HCT116 (cell line): ENCODE measurements around the gene PRDM8. TPM values are rescaled to one million over a fixed set of nuclear protein-coding genes. Genes with fewer than 3 reads are reported as not detected.

Experiments
- ATAC-seq: fragments of 200-7000 bp; cut with Tn5 transposase; 2 replicates; pipeline ENCODE4 v1.9.1; 2020; ENCODE audit warnings: mild to moderate bottlenecking, moderate library complexity
- BruUV-seq: library from RNA; stranded (reverse); fragments of 400-500 nt; replicated peaks from 2 replicates; lab custom pipeline; 2021; lab: Mats Ljungman, UMichigan
- CTCF ChIA-PET: fragments of 300-600 bp; sonication (Branson Sonifier 250); formaldehyde crosslinking; loops from one replicate; lab custom pipeline; 2021; ENCODE audit warnings: antibody characterized with exemption; lab: Charles Lee
- POLR2A ChIA-PET: fragments of 300-600, 350-600 bp; sonication (Branson Sonifier 250); formaldehyde crosslinking; loops from one replicate; lab custom pipeline; 2021; ENCODE audit warnings: antibody characterized with exemption; lab: Charles Lee
- RAD21 ChIA-PET, 2 experiments: fragments of 300-600 bp; sonication (Branson Sonifier 250); formaldehyde crosslinking; loops; one replicate each; lab custom pipeline; 2023; ENCODE audit warnings: low total read pairs in 2 of 2; ENCODE audit not compliant: uncharacterized antibody in 2 of 2, unreplicated experiment in 2 of 2, low non-redundant PET in 1 of 2; lab: Charles Lee
- DNase-seq: peaks from one replicate; pipeline ENCODE4 v3.0.0-alpha.2; 2010; ENCODE audit warnings: low read depth, low spot score
- H2AFZ ChIP-seq: fragments of 200-600 bp; shearing (Covaris generic), sonication (generic); 2 replicates; pipeline ENCODE4 v1.6.1; 2017; ENCODE audit warnings: low read depth, mixed run types, mixed read lengths, antibody characterized with exemption, low read length; ENCODE audit not compliant: poor library complexity, severe bottlenecking
- H3K27ac ChIP-seq: 2 replicates; pipeline ENCODE4 v1.5.1; 2012; ENCODE audit warnings: low read depth, low read length
- H3K27me3 ChIP-seq: fragments of 200-600 bp; sonication (generic); 2 replicates; pipeline ENCODE4 v1.6.1; 2016; ENCODE audit warnings: mixed run types, low read length, mixed read lengths; ENCODE audit not compliant: insufficient read depth
- H3K36me3 ChIP-seq, 2 experiments: fragments of 200-500 bp in 1 of 2; fragments of 200-600 bp in 1 of 2; sonication (Bioruptor generic) in 1 of 2; sonication (generic) in 1 of 2; 2 replicates each; pipeline versions ENCODE4 v1.5.1 to v1.6.1; 2014 to 2016; ENCODE audit warnings: low read length in 2 of 2, inconsistent platforms in 1 of 2, mixed read lengths in 1 of 2, mixed run types in 1 of 2; ENCODE audit not compliant: insufficient read depth in 2 of 2, control insufficient read depth in 1 of 2
- H3K4me1 ChIP-seq, 2 experiments: fragments of 200-600 bp in 1 of 2; sonication (generic) in 1 of 2; 2 replicates each; pipeline versions ENCODE4 v1.5.1 to v1.6.1; 2012 to 2017; ENCODE audit warnings: low read length in 2 of 2, inconsistent platforms in 1 of 2, mild to moderate bottlenecking in 1 of 2, mixed read lengths in 1 of 2, mixed run types in 1 of 2, moderate library complexity in 1 of 2; ENCODE audit not compliant: insufficient read depth in 2 of 2, control insufficient read depth in 1 of 2
- H3K4me2 ChIP-seq: fragments of 200-600 bp; sonication (generic); 2 replicates; pipeline ENCODE4 v1.6.1; 2017; ENCODE audit warnings: mixed run types, low read length, mixed read lengths
- H3K4me3 ChIP-seq, 2 experiments: fragments of 200-600 bp in 1 of 2; sonication (generic) in 1 of 2; replicated peaks in 1 of 2; 2 replicates each; pipeline ENCODE4 v1.5.1; 2011 to 2016; ENCODE audit warnings: low read length in 2 of 2, control low read depth in 1 of 2, low read depth in 1 of 2, mild to moderate bottlenecking in 1 of 2, mixed read lengths in 1 of 2, mixed run types in 1 of 2
- H3K79me2 ChIP-seq: fragments of 200-600 bp; sonication (generic); 2 replicates; pipeline ENCODE4 v1.6.1; 2017; ENCODE audit warnings: mild to moderate bottlenecking, mixed run types, low read length, moderate library complexity, mixed read lengths; ENCODE audit not compliant: insufficient read depth
- H3K9ac ChIP-seq: fragments of 200-600 bp; sonication (generic); 2 replicates; pipeline ENCODE4 v1.6.1; 2016; ENCODE audit warnings: low read length, mixed read lengths
- H3K9me2 ChIP-seq: fragments of 200-600 bp; sonication (generic), shearing (Covaris generic); 2 replicates; pipeline ENCODE4 v1.6.1; 2017; ENCODE audit warnings: mixed run types, mild to moderate bottlenecking, moderate library complexity; ENCODE audit not compliant: insufficient read depth
- H3K9me3 ChIP-seq, 2 experiments: fragments of 200-500 bp in 1 of 2; fragments of 200-600 bp in 1 of 2; sonication (Bioruptor generic) in 1 of 2; sonication (generic) in 1 of 2; 2 replicates each; pipeline ENCODE4 v1.6.1; 2014 to 2017; ENCODE audit warnings: low read length in 2 of 2, mixed read lengths in 2 of 2, inconsistent platforms in 1 of 2, low read depth in 1 of 2, mild to moderate bottlenecking in 1 of 2, mixed run types in 1 of 2, moderate library complexity in 1 of 2; ENCODE audit not compliant: control insufficient read depth in 1 of 2, insufficient read depth in 1 of 2
- H4K20me1 ChIP-seq: fragments of 200-600 bp; sonication (generic), shearing (Covaris generic); 2 replicates; pipeline ENCODE4 v1.6.1; 2017; ENCODE audit warnings: mixed run types, mild to moderate bottlenecking, moderate library complexity; ENCODE audit not compliant: insufficient read depth
- ATF3 ChIP-seq: IDR thresholded peaks from 2 replicates; pipeline ENCODE4 v1.6.1; 2012
- CBX3 ChIP-seq: IDR thresholded peaks from 2 replicates; pipeline ENCODE4 v1.6.1; 2012; ENCODE audit warnings: low read depth
- EGR1 ChIP-seq: IDR thresholded peaks from 2 replicates; pipeline ENCODE4 v1.6.1; 2012; ENCODE audit warnings: low read depth
- POLR2A ChIP-seq: IDR thresholded peaks from 2 replicates; pipeline ENCODE4 v1.7.0; 2011; ENCODE audit warnings: borderline replicate concordance; ENCODE audit not compliant: insufficient read depth, insufficient read length; ENCODE audit errors: extremely low read depth
- RAD21 ChIP-seq: IDR thresholded peaks from 2 replicates; pipeline ENCODE4 v1.6.1; 2012; ENCODE audit warnings: low read depth, mild to moderate bottlenecking
- SP1 ChIP-seq: IDR thresholded peaks from 2 replicates; pipeline ENCODE4 v1.6.1; 2012; ENCODE audit warnings: low read depth
- TCF7L2 ChIP-seq: IDR thresholded peaks from 2 replicates; pipeline ENCODE4 v1.7.0; 2011; ENCODE audit warnings: borderline replicate concordance, inconsistent platforms; ENCODE audit not compliant: insufficient read depth, insufficient read length; ENCODE audit errors: extremely low read depth
- intact Hi-C: fragments of 100-400 bp; cut with micrococcal nuclease; formaldehyde crosslinking; loops from 2 replicates; pipeline ENCODE4 v1.10.0; 2022
- total RNA-seq: library from RNA; stranded (reverse); gene quantifications from one replicate; pipeline ENCODE4 v1.2.1, GENCODE V29; 2021; ENCODE audit not compliant: unreplicated experiment

PRDM8 gene
- total RNA-seq, 1 experiment from 2014 or later: 1.4 TPM

- no peak for DNase-seq
- CTCF ChIA-PET: no interaction called here
- no TSS peak for BruUV-seq
These were observed 17.6 kb upstream of the PRDM8 start for GRCh38 chr4:80179637-80180161.

GRCh38 chr4:80180743-80181142 is 16.6 kb upstream of the PRDM8 start:
- no peaks in the 10 kb centered on the region for H3K9me3 ChIP-seq
- POLR2A ChIA-PET: no interaction called here
- H3K79me2 ChIP-seq: no peaks in the 10 kb centered on the region
- H3K27ac ChIP-seq: no peak overlapping the region
- ATAC-seq: no peak
- no peak overlapping the region for H2AFZ ChIP-seq
- DNase-seq: no peak
- H4K20me1 ChIP-seq: no peaks in the 10 kb centered on the region
- no peaks in the 10 kb centered on the region for H3K9me2 ChIP-seq
- no peak overlapping the region for H3K4me3 ChIP-seq
- H3K36me3 ChIP-seq: no peaks in the 10 kb centered on the region
- no TSS peak for BruUV-seq
- no peak overlapping the region for H3K9ac ChIP-seq
- no peak for TF ChIP-seq EGR1
- no peak for TF ChIP-seq TCF7L2
- TF ChIP-seq SP1: no peak
- no peak for TF ChIP-seq RAD21
- TF ChIP-seq CBX3: no peak
- no peaks in the 10 kb centered on the region for H3K27me3 ChIP-seq
- H3K4me2 ChIP-seq: no peak overlapping the region
- intact Hi-C loops: loop anchor here (5.0 kb wide), 1 partner anchor 53 kb away; no protein-coding TSS in a partner anchor
- H3K4me1 ChIP-seq: peaks cover 0 to 13% of the 10 kb centered on the region in 2 experiments; a peak in 1 of 4 replicates
- CTCF ChIA-PET: no interaction called here
- RAD21 ChIA-PET: no interaction called here

More at GRCh38 chr4:80179637-80180161, 17.6 kb upstream of the PRDM8 start:
- no peak overlapping the region for H3K4me2 ChIP-seq
- H3K4me1 ChIP-seq: peaks cover 0 to 11% of the 10 kb centered on the region in 2 experiments; a peak in 1 of 4 replicates
- RAD21 ChIA-PET: no interaction called here
- no peak overlapping the region for H2AFZ ChIP-seq
- no peak for ATAC-seq
- no peaks in the 10 kb centered on the region for H4K20me1 ChIP-seq
- H3K79me2 ChIP-seq: no peaks in the 10 kb centered on the region
- POLR2A ChIA-PET: no interaction called here
- TF ChIP-seq RAD21 (no peak), POLR2A (no peak), ATF3 (no peak)
- H3K9me2 ChIP-seq: no peaks in the 10 kb centered on the region
- intact Hi-C loops: loop anchor here (5.0 kb wide), 1 partner anchor 52 kb away; no protein-coding TSS in a partner anchor
- no peak overlapping the region for H3K27ac ChIP-seq
- no peaks in the 10 kb centered on the region for H3K27me3 ChIP-seq
- no peak overlapping the region for H3K4me3 ChIP-seq
- H3K9me3 ChIP-seq: no peaks in the 10 kb centered on the region
- H3K9ac ChIP-seq: no peak overlapping the region
- no peaks in the 10 kb centered on the region for H3K36me3 ChIP-seq
